GM19463 (cell line): Measurements from ENCODE around the gene MROH2B.

Source experiments
- ATAC-seq: cut with Tn5 transposase; IDR thresholded peaks from one replicate; pipeline ENCODE4 v1.9.1; 2021; ENCODE audit warnings: mild to moderate bottlenecking, moderate library complexity; ENCODE audit not compliant: unreplicated experiment

Gene MROH2B

DNA sequence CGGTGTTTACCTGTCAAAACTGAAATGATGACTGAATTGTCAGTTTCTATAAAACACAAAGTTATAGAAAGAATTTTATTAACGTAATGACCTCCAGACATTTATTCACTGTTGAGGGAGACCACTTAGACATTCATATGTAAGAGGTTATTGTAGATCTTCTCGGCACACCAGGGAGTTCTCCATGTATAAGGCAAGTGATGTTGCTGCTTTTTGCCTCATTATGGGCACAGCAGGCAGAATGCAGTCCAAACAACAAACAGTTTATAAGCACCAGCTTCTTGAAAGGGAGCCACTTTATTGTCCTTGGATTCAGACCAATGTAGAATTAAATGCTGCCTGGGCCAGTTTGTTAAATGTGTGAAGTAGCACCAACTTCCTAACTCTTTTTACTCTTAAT is 95.1 kb downstream of the MROH2B start:
- no peak for ATAC-seq

DNA sequence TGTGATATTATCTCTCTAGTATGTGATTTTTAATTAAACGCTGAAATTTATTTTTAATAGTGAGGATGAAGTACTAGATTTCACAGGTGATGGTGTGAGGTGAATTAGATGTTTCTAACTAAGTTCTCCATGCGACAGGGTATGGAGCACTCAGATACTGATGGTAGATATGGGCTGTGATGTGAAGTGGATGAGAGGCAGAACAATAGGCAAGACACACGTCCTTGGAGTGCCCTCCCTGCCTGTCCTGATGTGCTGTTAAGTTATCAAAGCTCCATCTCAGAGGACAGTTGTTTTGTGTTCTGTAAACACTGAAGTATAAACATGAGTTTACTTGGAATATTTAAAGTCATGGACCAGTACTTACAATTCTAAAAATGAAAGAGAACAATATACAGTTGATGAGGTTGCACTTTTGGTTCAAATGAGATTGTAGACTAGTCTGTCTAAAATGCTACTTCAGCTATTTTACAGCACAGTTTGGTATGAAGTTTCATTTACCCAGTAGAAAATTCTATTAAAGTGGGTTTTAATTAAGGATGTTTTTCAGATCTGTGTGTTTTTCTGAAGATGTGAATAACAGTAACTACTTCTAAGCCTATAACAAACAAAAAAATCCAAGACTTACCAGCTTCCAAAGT is 97.7 kb downstream of the MROH2B start:
- no peak for ATAC-seq

DNA sequence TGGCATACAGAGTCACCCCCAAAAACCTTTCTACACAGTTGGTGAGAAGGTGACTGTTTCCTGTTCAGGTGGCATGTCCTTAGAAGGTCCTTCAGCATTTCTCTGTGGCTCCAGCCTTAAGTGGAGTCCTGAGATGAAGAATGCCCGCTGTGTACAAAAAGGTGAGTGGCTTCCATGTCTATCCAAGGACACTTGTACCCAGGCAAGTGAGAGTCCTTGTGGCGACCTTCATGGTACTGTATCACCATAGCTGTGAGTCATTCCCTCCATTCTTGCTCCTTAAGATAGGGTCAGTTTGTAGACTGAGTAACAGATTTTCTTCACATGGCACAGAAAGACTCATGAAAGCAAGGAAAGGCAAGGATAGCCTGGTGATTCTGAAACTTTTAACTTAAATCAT is 98.7 kb downstream of the MROH2B start:
- no peak for ATAC-seq

DNA sequence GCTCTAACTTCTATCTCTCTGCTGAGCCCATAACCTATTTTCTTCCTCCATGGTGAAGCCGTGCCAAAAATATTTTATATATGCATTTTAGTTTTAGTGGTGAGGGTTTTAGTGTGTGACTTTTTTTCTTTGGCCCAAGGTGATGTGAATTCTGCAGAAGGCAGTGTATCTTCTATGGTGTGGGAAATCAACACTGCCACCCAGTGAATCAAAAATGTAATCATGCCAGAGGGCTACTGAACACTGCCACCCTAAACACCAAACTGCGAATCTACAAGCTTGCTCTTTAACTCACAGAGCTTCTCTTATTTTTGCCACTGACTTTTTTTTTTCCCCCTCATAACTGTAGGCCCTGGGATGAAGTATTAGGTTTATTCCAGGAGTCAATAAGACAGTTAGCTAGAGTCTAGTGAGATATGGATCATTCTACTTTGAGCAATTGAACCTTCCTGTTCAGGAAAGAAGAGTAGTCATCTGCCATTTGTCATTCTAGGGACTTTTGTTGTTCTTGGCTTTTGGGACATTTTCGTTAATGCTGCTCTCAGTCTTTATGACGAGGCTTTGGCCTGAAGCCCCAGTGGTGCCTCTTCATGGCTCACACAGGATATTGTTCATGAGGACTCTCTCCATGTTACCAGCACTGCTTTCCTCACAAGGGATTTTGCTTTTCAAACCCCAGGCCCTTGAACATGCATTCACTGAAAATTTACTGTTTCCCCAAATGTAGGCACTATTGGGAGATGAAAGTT is 108.8 kb downstream of the MROH2B start:
- no peak for ATAC-seq

DNA sequence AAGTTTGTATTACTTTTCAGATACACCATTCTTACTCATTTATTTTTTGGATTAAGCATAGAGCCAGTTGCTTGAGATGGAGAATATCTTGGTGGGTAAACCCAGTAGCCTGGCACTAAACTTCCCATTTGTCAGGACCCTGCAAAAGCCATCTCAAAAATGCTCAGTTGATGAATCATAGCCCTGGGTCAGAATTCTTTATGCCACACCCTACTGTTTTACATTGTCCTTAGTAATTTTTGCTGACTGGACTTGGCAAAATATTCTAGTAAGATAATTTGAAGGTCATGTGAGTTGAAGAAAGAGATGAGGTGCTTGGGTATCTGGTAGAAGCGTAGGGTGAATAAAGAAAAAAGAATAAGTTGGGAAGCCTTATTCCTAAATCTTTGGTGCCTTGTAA is 111.1 kb downstream of the MROH2B start:
- ATAC-seq, result no peak

DNA sequence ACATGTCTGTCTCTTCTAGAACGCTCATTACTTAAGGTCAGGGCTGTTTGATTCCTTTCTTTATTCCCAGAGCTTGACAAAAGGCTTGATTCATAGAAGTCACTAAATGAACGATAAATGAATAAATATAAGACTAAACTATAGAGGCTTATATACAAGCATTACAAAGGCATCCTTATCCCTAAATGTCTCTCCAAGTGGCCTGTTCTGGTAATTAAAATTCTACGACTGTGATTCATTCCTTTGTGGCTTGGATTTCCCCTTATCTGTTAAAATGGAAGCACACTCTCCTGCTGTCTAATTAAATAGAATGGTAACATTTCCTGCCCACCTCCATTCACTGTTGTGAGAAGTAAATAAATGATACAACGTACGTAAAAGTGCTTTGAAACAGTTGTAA is 112.3 kb downstream of the MROH2B start:
- no peak for ATAC-seq

DNA sequence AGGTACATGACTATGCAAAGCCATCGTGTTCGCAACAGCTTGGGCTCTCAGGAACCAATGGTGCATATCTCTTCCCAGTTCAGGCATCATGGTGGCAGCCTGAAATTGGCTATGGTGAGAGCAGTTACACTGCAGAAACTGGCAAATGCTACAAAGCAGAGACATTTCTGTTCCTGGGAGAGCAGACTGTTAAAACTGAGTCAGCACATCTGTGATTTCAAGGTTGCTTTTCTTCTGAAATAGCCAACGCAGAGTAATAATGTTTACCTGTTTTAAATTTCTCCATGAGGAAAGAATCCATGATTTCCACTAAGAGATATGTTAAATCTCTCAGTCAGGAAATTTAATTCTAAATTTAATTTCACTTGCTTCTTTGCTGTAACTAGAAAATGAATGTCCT is 114.1 kb downstream of the MROH2B start:
- ATAC-seq, result no peak

DNA sequence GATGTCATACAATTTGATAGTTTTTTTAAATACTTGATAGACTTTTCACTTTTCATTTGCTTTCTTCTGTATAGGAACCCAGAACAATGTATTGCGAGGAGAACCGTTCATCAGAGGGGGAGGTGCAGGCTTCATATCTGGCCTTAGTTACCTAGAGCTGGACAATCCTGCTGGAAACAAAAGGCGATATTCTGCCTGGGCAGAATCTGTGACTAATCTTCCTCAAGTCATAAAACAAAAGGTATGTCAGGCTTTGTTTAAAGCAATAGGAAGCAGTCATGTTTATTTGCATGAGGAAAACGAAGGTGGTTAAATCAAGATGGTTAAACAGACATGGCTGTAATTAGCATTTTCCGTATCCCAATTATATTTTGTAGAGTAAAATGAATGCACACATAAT is 115.8 kb downstream of the MROH2B start:
- ATAC-seq, result no peak
